Liver (tissue), 3 donors: ENCODE data around the gene TRMT10C.

Experiments used
- EGR1 ChIP-seq, 2 donors: IDR thresholded peaks; 2 replicates each; pipeline ENCODE4 v1.6.1; 2016 to 2018; ENCODE audit warnings: antibody characterized with exemption in 2 of 2, low read depth in 2 of 2
- FOXA2 ChIP-seq: IDR thresholded peaks from 2 replicates; pipeline ENCODE4 v1.6.1; 2016; ENCODE audit warnings: antibody characterized with exemption
- HNF4A ChIP-seq, 2 donors: conservative IDR thresholded peaks; 2 replicates each; pipeline ENCODE4 v1.6.1; 2016; ENCODE audit warnings: antibody characterized with exemption in 2 of 2, mild to moderate bottlenecking in 2 of 2
- JUND ChIP-seq, 2 donors: IDR thresholded peaks; 2 replicates each; pipeline ENCODE4 v1.6.1; 2016; ENCODE audit warnings: antibody characterized with exemption in 2 of 2
- MAX ChIP-seq: IDR thresholded peaks from 2 replicates; pipeline ENCODE4 v1.6.1; 2016; ENCODE audit warnings: antibody characterized with exemption
- RAD21 ChIP-seq, 2 donors: IDR thresholded peaks; 2 replicates each; pipeline ENCODE4 v1.6.1; 2016; ENCODE audit warnings: antibody characterized with exemption in 2 of 2, mild to moderate bottlenecking in 2 of 2
- RXRA ChIP-seq, 2 donors: IDR thresholded peaks; 2 replicates each; pipeline ENCODE4 v1.6.1; 2017 to 2018; ENCODE audit warnings: antibody characterized with exemption in 2 of 2, mild to moderate bottlenecking in 1 of 2
- SP1 ChIP-seq: IDR thresholded peaks from 2 replicates; pipeline ENCODE4 v1.6.1; 2018; ENCODE audit warnings: antibody characterized with exemption, mild to moderate bottlenecking
- YY1 ChIP-seq: IDR thresholded peaks from 2 replicates; pipeline ENCODE4 v1.6.1; 2016; ENCODE audit warnings: antibody characterized with exemption, mild to moderate bottlenecking
- TF ChIP-seq, protein P1 (sequence below): fragments of 150-350 bp; IDR thresholded peaks from 2 replicates; pipeline ENCODE4 v1.5.1; 2017; ENCODE audit warnings: improper control_type of control experiment, low read depth, low read length; ENCODE audit not compliant: missing input control
- TF ChIP-seq, protein P2 (sequence below): IDR thresholded peaks from 2 replicates; pipeline ENCODE4 v1.6.1; 2016; ENCODE audit warnings: antibody characterized with exemption, mild to moderate bottlenecking
- donor health status: healthy.
- donor health status: healthy.

DNA sequence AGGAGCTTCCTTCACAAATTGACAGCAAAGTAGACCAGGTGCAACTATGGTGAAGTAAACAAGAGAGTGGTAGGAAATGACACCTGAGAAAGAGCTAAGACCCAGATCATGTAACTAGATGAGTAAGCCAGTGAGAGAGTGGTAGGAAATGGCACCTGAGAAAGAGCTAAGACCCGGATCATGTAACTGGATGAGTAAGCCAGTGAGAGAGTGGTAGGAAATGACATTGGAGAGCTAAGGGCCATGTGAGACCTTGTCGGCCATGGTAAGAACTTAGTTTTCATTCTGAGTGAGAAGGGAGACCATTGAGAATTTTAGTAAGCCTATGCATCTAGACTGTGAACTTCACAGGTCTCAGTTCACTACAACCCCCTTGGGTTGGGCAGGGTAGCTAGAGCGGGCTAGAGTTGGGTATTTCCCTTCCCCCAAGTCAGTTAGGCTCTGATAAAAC is 43.2 kb upstream of the TRMT10C start:
- TF ChIP-seq, protein P1, sequence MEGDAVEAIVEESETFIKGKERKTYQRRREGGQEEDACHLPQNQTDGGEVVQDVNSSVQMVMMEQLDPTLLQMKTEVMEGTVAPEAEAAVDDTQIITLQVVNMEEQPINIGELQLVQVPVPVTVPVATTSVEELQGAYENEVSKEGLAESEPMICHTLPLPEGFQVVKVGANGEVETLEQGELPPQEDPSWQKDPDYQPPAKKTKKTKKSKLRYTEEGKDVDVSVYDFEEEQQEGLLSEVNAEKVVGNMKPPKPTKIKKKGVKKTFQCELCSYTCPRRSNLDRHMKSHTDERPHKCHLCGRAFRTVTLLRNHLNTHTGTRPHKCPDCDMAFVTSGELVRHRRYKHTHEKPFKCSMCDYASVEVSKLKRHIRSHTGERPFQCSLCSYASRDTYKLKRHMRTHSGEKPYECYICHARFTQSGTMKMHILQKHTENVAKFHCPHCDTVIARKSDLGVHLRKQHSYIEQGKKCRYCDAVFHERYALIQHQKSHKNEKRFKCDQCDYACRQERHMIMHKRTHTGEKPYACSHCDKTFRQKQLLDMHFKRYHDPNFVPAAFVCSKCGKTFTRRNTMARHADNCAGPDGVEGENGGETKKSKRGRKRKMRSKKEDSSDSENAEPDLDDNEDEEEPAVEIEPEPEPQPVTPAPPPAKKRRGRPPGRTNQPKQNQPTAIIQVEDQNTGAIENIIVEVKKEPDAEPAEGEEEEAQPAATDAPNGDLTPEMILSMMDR = no peak
- TF ChIP-seq, protein P2, sequence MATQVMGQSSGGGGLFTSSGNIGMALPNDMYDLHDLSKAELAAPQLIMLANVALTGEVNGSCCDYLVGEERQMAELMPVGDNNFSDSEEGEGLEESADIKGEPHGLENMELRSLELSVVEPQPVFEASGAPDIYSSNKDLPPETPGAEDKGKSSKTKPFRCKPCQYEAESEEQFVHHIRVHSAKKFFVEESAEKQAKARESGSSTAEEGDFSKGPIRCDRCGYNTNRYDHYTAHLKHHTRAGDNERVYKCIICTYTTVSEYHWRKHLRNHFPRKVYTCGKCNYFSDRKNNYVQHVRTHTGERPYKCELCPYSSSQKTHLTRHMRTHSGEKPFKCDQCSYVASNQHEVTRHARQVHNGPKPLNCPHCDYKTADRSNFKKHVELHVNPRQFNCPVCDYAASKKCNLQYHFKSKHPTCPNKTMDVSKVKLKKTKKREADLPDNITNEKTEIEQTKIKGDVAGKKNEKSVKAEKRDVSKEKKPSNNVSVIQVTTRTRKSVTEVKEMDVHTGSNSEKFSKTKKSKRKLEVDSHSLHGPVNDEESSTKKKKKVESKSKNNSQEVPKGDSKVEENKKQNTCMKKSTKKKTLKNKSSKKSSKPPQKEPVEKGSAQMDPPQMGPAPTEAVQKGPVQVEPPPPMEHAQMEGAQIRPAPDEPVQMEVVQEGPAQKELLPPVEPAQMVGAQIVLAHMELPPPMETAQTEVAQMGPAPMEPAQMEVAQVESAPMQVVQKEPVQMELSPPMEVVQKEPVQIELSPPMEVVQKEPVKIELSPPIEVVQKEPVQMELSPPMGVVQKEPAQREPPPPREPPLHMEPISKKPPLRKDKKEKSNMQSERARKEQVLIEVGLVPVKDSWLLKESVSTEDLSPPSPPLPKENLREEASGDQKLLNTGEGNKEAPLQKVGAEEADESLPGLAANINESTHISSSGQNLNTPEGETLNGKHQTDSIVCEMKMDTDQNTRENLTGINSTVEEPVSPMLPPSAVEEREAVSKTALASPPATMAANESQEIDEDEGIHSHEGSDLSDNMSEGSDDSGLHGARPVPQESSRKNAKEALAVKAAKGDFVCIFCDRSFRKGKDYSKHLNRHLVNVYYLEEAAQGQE = no peak
- no peak for TF ChIP-seq HNF4A (conservative IDR thresholded peaks at IDR 0.05)
- TF ChIP-seq RAD21 (IDR thresholded peaks at IDR 0.05) = no peak
- TF ChIP-seq JUND (IDR thresholded peaks at IDR 0.05) = no peak
- no peak for TF ChIP-seq EGR1 (IDR thresholded peaks at IDR 0.05; ENCODE audit: low read depth in 2 of 2)
- no peak for TF ChIP-seq SP1
- TF ChIP-seq YY1 = no peak
- TF ChIP-seq RXRA (IDR thresholded peaks at IDR 0.05) = no peak
- TF ChIP-seq FOXA2 = no peak
- TF ChIP-seq MAX = no peak
